Motor neuron (in vitro differentiated cells): ENCODE results near the gene OR4D10. TPM values are rescaled to one million over a fixed set of nuclear protein-coding genes. Genes with fewer than 3 reads are reported as not detected.

Experiments used
- total RNA-seq, 8 experiments: library from RNA; unstranded; fragments of 300-600 nt; gene quantifications; 2 replicates each; pipeline versions ENCODE4 v1.2.3 to v1.2.4, GENCODE V29; 2022

Gene OR4D10
- total RNA-seq, 8 experiments from 2014 or later: 0.14 to 0.43 TPM; not detected in 6

Other genes with a start within 250 kb of the OR4D10 start
- gene OR5AN1, start 114.4 kb upstream of the OR4D10 start, total RNA-seq: under 1 TPM in 6 of 8 experiments, not detected in 2; under 0.01 to 0.43 (median 0.05) TPM
- gene OR5A2, start 46.9 kb upstream of the OR4D10 start, total RNA-seq: under 1 TPM in 6 of 8 experiments, not detected in 2; 0.04 to 0.52 (median 0.12) TPM
- gene OR5A1, start 36.8 kb upstream of the OR4D10 start, total RNA-seq: under 1 TPM in 5 of 8 experiments, not detected in 3; 0.05 to 0.33 (median 0.10) TPM
- gene OR4D6, start 16.4 kb upstream of the OR4D10 start, total RNA-seq: under 1 TPM in 1 of 8 experiments, not detected in 7; 0.57 TPM
- under 1 TPM in 5 of 8 experiments, not detected in 3; 0.21 to 0.66 (median 0.36) TPM for gene OR4D11, start 30.3 kb downstream of the OR4D10 start, total RNA-seq
- under 1 TPM in 6 of 8 experiments, not detected in 2; 0.05 to 1.00 (median 0.29) TPM for gene OR4D9, start 38.2 kb downstream of the OR4D10 start, total RNA-seq
- gene OSBP, start 142.5 kb downstream of the OR4D10 start, total RNA-seq: 10 to 100 TPM; 21.4 to 52.2 (median 33.2) TPM
- gene PATL1, start 195.7 kb downstream of the OR4D10 start, total RNA-seq: 10 to 100 TPM in 6 of 8 experiments, 1 to 10 TPM in 2; 8.4 to 26.2 (median 14.1) TPM
- under 1 TPM in 1 of 8 experiments, not detected in 7; 0.71 TPM for gene OR10V1, start 240.5 kb downstream of the OR4D10 start, total RNA-seq